HEK293 (cell line): ENCODE results near the gene MSH5.

ENCODE experiments used
- CTCF ChIA-PET: fragments of 350-600 bp; formaldehyde crosslinking; extraction: SDS; loops from one replicate; lab custom pipeline; 2021; ENCODE audit warnings: antibody characterized with exemption; lab: Yijun Ruan, JAX
- POLR2A ChIA-PET: fragments of 300-600 bp; formaldehyde crosslinking; extraction: SDS; loops from one replicate; lab custom pipeline; 2020; ENCODE audit warnings: antibody characterized with exemption, inconsistent platforms; lab: Yijun Ruan, JAX
- H3K27ac ChIP-seq: fragments of 200-500 bp; sonication (Bioruptor generic); 2 replicates; pipeline ENCODE4 v1.5.1; 2014; ENCODE audit warnings: low read depth, low read length, control low read depth, inconsistent platforms; ENCODE audit errors: extremely low read depth
- H3K36me3 ChIP-seq, 2 experiments: fragments of 200-500 bp in 1 of 2; sonication (Bioruptor generic) in 1 of 2; 1 replicate in 1 of 2; 2 replicates in 1 of 2; pipeline ENCODE4 v1.5.1; 2014 to 2017; ENCODE audit warnings: inconsistent platforms in 2 of 2, low read length in 2 of 2; ENCODE audit not compliant: control insufficient read depth in 2 of 2, insufficient read depth in 1 of 2
- H3K4me1 ChIP-seq: fragments of 200-500 bp; sonication (Bioruptor generic); 2 replicates; pipeline ENCODE4 v1.5.1; 2014; ENCODE audit warnings: mild to moderate bottlenecking, low read length, inconsistent platforms; ENCODE audit not compliant: control insufficient read depth, insufficient read depth
- H3K4me3 ChIP-seq: 2 replicates; pipeline ENCODE4 v1.5.1; 2011; ENCODE audit warnings: low read depth, mild to moderate bottlenecking, control low read depth, low read length, moderate library complexity
- H3K9me3 ChIP-seq: fragments of 200-500 bp; sonication (Bioruptor generic); 2 replicates; pipeline ENCODE4 v1.5.1; 2014; ENCODE audit warnings: low read depth, low read length, inconsistent platforms; ENCODE audit not compliant: control insufficient read depth, insufficient read depth
- BCL6B ChIP-seq: fragments of 450-650 bp; formaldehyde crosslinking; IDR thresholded peaks from 2 replicates; pipeline ENCODE4 v1.5.1; 2017; ENCODE audit warnings: missing biosample characterization, missing genetic modification characterization
- KLF1 ChIP-seq: fragments of 450-650 bp; formaldehyde crosslinking; IDR thresholded peaks from 2 replicates; pipeline ENCODE4 v1.5.1; 2016; ENCODE audit warnings: missing biosample characterization, missing genetic modification characterization
- KLF8 ChIP-seq: fragments of 450-650 bp; formaldehyde crosslinking; IDR thresholded peaks from 2 replicates; pipeline ENCODE4 v1.5.1; 2016; ENCODE audit warnings: missing biosample characterization, missing genetic modification characterization
- KLF9 ChIP-seq: fragments of 450-650 bp; formaldehyde crosslinking; IDR thresholded peaks from 2 replicates; pipeline ENCODE4 v1.5.1; 2016; ENCODE audit warnings: missing biosample characterization, missing genetic modification characterization, low read depth
- MEIS1 ChIP-seq: sonication (generic); formaldehyde crosslinking; IDR thresholded peaks from 2 replicates; pipeline ENCODE4 v1.8.1; 2022; ENCODE audit warnings: missing genetic modification reagents, mild to moderate bottlenecking, borderline replicate concordance
- MYNN ChIP-seq: fragments of 450-650 bp; formaldehyde crosslinking; IDR thresholded peaks from 2 replicates; pipeline ENCODE4 v1.5.1; 2016; ENCODE audit warnings: missing biosample characterization, missing genetic modification characterization, borderline replicate concordance
- YY1 ChIP-seq: fragments of 450-650 bp; formaldehyde crosslinking; IDR thresholded peaks from 2 replicates; pipeline ENCODE4 v1.5.1; 2018; ENCODE audit warnings: missing biosample characterization, missing genetic modification characterization
- ZBTB26 ChIP-seq: fragments of 450-650 bp; formaldehyde crosslinking; optimal IDR thresholded peaks from 2 replicates; pipeline ENCODE3; 2016; ENCODE audit warnings: missing biosample characterization, mild to moderate bottlenecking, missing genetic modification characterization
- ZBTB48 ChIP-seq: fragments of 450-650 bp; formaldehyde crosslinking; IDR thresholded peaks from 2 replicates; pipeline ENCODE4 v1.5.1; 2016; ENCODE audit warnings: missing biosample characterization, missing genetic modification characterization
- ZNF114 ChIP-seq: fragments of 450-650 bp; formaldehyde crosslinking; IDR thresholded peaks from 2 replicates; pipeline ENCODE4 v1.5.0; 2017; ENCODE audit warnings: missing biosample characterization, missing genetic modification characterization
- ZNF132 ChIP-seq: fragments of 450-650 bp; formaldehyde crosslinking; IDR thresholded peaks from 2 replicates; pipeline ENCODE4 v1.5.1; 2017; ENCODE audit warnings: missing biosample characterization, missing genetic modification characterization, borderline replicate concordance
- ZNF157 ChIP-seq: fragments of 450-650 bp; formaldehyde crosslinking; IDR thresholded peaks from 2 replicates; pipeline ENCODE4 v1.5.1; 2016; ENCODE audit warnings: missing biosample characterization, missing genetic modification characterization
- ZNF16 ChIP-seq: fragments of 450-650 bp; formaldehyde crosslinking; IDR thresholded peaks from 2 replicates; pipeline ENCODE4 v1.5.1; 2016; ENCODE audit warnings: low read depth, missing biosample characterization, missing genetic modification characterization
- ZNF239 ChIP-seq: fragments of 450-650 bp; formaldehyde crosslinking; IDR thresholded peaks from 2 replicates; pipeline ENCODE4 v1.5.1; 2016; ENCODE audit warnings: missing biosample characterization, missing genetic modification characterization
- ZNF248 ChIP-seq: fragments of 450-650 bp; formaldehyde crosslinking; IDR thresholded peaks from 2 replicates; pipeline ENCODE4 v1.5.1; 2017; ENCODE audit warnings: missing biosample characterization, missing genetic modification characterization
- ZNF266 ChIP-seq: fragments of 450-650 bp; formaldehyde crosslinking; IDR thresholded peaks from 2 replicates; pipeline ENCODE4 v1.5.1; 2016; ENCODE audit warnings: missing biosample characterization, missing genetic modification characterization, low read depth
- ZNF362 ChIP-seq: fragments of 450-650 bp; formaldehyde crosslinking; IDR thresholded peaks from 2 replicates; pipeline ENCODE4 v1.5.1; 2016; ENCODE audit warnings: missing biosample characterization, missing genetic modification characterization
- ZNF433 ChIP-seq: fragments of 450-650 bp; formaldehyde crosslinking; IDR thresholded peaks from 2 replicates; pipeline ENCODE4 v1.5.1; 2016; ENCODE audit warnings: missing biosample characterization, missing genetic modification characterization, low read depth
- ZNF549 ChIP-seq: fragments of 450-650 bp; IDR thresholded peaks from 2 replicates; pipeline ENCODE4 v1.5.1; 2018; ENCODE audit warnings: missing biosample characterization, missing genetic modification characterization, mild to moderate bottlenecking, inconsistent platforms, moderate library complexity
- ZNF600 ChIP-seq: fragments of 450-650 bp; formaldehyde crosslinking; IDR thresholded peaks from 2 replicates; pipeline ENCODE4 v1.5.1; 2016; ENCODE audit warnings: missing biosample characterization, missing genetic modification characterization
- ZNF623 ChIP-seq: fragments of 450-650 bp; formaldehyde crosslinking; IDR thresholded peaks from 2 replicates; pipeline ENCODE4 v1.5.1; 2016; ENCODE audit warnings: missing biosample characterization, missing genetic modification characterization
- ZNF645 ChIP-seq: fragments of 450-650 bp; formaldehyde crosslinking; IDR thresholded peaks from 2 replicates; pipeline ENCODE4; 2016; ENCODE audit warnings: missing biosample characterization, missing genetic modification characterization
- ZNF677 ChIP-seq: fragments of 450-650 bp; IDR thresholded peaks from 2 replicates; pipeline ENCODE4 v1.5.0; 2018; ENCODE audit warnings: missing biosample characterization, mild to moderate bottlenecking, missing genetic modification characterization, moderate library complexity
- ZNF776 ChIP-seq: fragments of 450-650 bp; formaldehyde crosslinking; IDR thresholded peaks from 2 replicates; pipeline ENCODE4 v1.5.0; 2017; ENCODE audit warnings: missing biosample characterization, missing genetic modification characterization, borderline replicate concordance
- ZNF785 ChIP-seq: fragments of 450-650 bp; formaldehyde crosslinking; IDR thresholded peaks from 2 replicates; pipeline ENCODE4 v1.5.1; 2016; ENCODE audit warnings: missing biosample characterization, missing genetic modification characterization
- ZNF792 ChIP-seq: fragments of 450-650 bp; formaldehyde crosslinking; IDR thresholded peaks from 2 replicates; pipeline ENCODE4 v1.5.1; 2016; ENCODE audit warnings: missing biosample characterization, missing genetic modification characterization
- ZNF830 ChIP-seq: fragments of 450-650 bp; IDR thresholded peaks from 2 replicates; pipeline ENCODE4 v1.5.0; 2018; ENCODE audit warnings: missing biosample characterization, missing genetic modification characterization, low read depth, mild to moderate bottlenecking, moderate library complexity
- ZXDB ChIP-seq: fragments of 450-650 bp; formaldehyde crosslinking; IDR thresholded peaks from 2 replicates; pipeline ENCODE4 v1.5.1; 2016; ENCODE audit warnings: missing biosample characterization, missing genetic modification characterization

The MSH5 gene

GRCh38 chr6:31784098-31784925 is 44.5 kb downstream of the MSH5 start (continued):
- TF ChIP-seq BCL6B (tag by site-specific recombination) (no peak), ZXDB (tag by site-specific recombination) (no peak), MEIS1 (no peak), ZNF785 (tag by site-specific recombination) (no peak), ZNF645 (tag by site-specific recombination) (no peak), ZNF776 (tag by site-specific recombination) (no peak), ZBTB26 (no peak), ZNF16 (tag by site-specific recombination) (no peak)

- POLR2A ChIA-PET: interaction anchor here (0.5 to 1.2 kb wide), 4 partner anchors 8 to 50 kb away, joined by 3 to 4 read pairs (median 3); partner anchors contain the start of genes LSM2 and VWA7
- Histone ChIP-seq H3K9me3 (no peaks in the 10 kb centered on the region), H3K4me3 (no peak overlapping the region), H3K4me1 (no peaks in the 10 kb centered on the region), H3K36me3 (peaks cover 20 to 67% of the 10 kb centered on the region in 2 experiments), H3K27ac (no peak overlapping the region)
- TF ChIP-seq KLF1 (no peak), ZNF248 (no peak), ZNF362 (tag by site-specific recombination) (no peak), ZNF830 (tag by site-specific recombination) (no peak), ZNF623 (tag by site-specific recombination) (no peak), YY1 (tag by site-specific recombination) (no peak), ZNF132 (tag by site-specific recombination) (no peak), KLF8 (tag by site-specific recombination) (no peak), ZNF114 (tag by site-specific recombination) (no peak), ZNF239 (tag by site-specific recombination) (no peak), ZNF549 (tag by site-specific recombination) (no peak), ZBTB48 (tag by site-specific recombination) (no peak), ZNF600 (tag by site-specific recombination) (no peak), ZNF266 (no peak), MYNN (tag by site-specific recombination) (no peak), ZNF433 (no peak), KLF9 (tag by site-specific recombination) (no peak), ZNF677 (no peak), ZNF792 (tag by site-specific recombination) (no peak), ZNF157 (no peak)
- CTCF ChIA-PET: interaction anchor here (1.2 to 1.9 kb wide), 2 partner anchors 10 to 16 kb away, joined by 6 to 10 read pairs; partner anchors contain the start of gene VARS1
Observed at GRCh38 chr6:31785475-31785874, 45.7 kb downstream of the MSH5 start.
